GM18909 (cell line): ENCODE data around the gene CHN1.

Experiments
- ATAC-seq: cut with Tn5 transposase; IDR thresholded peaks from one replicate; pipeline ENCODE4 v1.9.1; 2021; ENCODE audit warnings: mild to moderate bottlenecking; ENCODE audit not compliant: unreplicated experiment, poor library complexity

Gene CHN1

DNA sequence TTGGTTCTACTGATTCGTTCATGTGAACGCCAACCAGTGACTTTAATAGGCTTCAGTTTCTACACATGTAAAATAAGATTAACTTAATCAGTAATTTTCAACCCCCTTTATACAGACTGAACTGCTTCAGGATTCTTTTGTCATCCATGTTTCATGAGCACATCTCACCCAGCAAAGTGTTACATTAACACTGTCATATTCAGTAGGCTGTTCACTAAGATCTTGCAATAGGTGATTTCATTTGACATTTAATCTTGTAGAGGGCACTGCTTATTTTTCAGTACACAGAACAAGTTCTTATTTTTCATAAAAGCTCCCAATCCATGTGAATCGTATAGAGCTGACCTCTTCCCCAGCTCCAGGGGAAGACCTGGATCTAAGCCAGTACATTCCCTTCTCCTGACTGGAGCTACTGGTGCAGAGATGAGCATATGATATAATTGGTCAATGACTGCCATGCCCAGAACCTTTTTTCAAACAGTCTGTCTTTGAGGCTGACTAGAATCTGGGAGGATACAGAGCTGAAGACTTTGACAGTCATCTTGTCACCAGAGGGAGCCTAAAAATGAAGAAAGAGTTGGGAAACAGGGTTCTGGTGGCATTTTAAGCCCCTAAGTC, 168.7 kb downstream of the CHN1 start:
- ATAC-seq: no peak

DNA sequence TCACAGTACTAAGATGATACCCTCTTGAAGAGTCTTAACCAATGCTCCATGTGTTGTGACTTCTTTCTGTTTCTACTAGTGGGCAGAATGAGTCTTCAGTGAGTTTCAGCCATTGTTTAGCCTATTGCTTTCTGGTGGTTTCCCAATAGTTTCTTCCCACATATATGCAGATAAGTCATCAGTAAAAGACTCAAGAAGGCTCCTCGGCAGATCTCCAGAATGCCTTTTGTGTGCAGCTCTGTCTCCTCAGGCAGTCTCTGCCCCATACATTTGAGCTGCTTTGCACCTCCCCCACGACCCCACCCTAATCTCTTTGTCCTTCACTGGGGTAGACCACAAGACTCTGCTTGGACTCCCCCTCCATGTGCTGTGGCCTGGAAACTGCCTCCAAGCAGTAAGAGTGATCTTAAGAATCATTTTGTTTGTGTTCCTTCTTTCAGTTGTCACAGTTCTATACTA, 169.4 kb downstream of the CHN1 start:
- ATAC-seq: no peak

DNA sequence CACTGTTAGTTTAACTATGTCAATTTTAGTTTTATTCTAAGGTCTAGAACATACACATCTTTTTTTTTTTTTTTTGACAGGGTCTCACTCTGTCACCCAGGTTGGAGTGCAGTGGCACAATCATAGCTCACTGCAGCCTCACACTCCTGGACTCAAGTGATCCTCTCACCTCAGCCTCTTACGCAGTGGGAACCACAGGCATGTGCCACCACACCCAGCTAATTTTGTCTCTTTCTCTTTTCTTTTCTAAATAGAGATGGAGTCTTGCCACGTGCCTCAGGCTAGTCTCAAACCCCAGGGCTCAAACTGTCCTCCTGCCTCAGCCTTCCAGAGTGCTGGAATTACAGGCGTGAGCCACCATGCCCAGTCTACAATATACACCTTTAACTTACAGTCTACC, 171.4 kb downstream of the CHN1 start:
- no peak for ATAC-seq

DNA sequence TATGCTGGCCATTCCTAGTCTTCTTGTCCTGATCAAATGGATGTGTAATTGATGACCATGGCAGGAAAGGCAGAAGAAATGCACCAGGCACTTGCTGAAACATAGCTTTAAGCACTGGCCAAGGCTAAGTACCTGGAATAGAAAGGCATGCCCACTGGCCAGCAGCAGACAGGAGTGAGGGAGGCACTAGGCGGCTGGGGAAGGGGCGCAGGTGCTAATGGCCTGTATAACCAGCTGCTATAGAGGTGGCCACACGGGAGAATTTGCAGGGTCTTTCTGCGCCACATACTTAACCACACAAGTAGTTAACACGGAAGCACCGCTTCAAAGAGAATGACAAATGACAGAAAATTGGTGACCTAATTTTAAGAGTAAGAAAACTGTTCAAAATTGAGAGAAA, 174.6 kb downstream of the CHN1 start:
- no peak for ATAC-seq

DNA sequence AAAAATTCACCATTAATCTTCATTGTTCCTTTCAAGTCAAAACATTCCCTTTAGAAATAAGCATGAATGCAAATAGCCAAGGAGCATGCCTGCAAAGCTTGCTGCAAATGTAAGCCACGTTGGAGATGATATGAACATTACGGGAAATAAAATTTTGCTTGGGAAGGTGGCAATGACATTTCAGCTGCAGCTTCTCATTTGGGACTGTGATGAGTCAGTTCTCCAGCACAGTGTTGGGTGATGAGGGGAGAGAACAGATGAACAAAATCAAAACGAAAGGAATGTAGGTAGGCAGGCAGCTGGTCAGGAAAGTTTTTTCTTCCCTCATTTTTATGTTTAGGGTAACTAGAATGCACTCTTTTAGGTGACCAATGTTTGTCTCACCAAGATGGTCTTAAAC, 175.6 kb downstream of the CHN1 start:
- no peak for ATAC-seq

DNA sequence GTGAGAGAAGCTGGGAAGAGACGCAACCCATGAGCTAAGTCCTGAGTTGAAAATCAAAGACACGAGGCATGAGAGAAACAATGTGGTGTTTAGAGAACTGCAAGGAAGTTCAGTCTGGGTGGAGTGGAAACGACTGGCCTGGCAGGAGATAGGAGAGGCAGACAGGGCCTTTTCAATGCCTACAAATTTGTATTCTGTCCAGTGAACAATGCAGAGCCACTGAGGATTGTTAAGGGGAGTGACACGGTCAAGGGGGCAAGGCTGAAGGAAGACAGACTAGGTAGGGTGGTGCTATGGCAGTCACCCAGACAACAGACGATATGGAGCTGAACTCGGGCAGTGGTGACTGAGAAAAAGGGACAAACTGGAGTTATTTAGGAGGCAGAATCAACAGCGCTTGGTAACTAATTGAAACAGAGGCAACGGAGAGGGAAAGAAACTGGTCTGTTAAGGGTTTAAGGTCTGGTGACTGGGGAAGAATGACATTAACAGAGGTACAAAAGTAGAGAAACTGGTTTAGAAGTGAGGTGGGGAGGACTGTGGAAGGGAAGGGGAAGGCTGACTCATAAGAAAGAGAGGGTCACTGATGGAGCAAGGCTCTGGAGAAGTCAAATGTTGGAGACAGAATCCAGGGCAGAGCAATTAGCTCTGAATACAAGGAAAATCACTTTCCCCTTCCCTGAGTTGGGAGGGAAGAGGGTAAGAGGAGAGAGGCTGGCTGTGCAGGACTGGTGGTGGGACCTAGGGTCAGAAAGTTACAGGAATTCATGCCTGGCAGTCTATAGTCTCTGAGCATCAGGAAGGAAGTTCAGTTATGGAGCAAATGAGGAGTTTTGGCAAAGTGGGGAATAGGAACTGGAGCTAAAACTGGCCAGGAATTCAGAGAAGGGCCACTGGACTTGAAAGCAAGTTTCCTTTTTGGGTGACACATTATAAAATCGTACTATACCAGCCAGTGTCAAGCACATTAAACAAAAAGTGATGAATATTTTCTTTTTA, 177.5 kb downstream of the CHN1 start:
- no peak for ATAC-seq

DNA sequence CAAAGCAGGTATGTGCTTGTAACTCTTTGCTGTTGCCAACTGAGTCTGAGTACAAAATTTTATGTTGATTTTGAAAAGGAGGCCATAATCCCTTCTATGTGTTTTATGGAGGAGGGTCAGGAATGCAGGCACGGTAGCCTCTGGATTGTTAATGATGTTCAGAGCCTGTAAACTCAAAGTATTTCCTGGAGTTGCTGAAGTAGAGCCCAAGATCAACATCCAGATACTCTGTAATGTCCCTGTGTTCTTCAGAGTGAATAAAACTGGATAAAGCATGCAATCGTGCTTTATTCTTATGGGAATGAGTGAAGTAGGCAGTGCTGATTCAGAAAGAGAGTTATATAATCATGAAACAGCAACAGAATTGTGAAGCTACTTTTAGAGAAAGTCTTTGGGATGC, 179.1 kb downstream of the CHN1 start:
- ATAC-seq: no peak

DNA sequence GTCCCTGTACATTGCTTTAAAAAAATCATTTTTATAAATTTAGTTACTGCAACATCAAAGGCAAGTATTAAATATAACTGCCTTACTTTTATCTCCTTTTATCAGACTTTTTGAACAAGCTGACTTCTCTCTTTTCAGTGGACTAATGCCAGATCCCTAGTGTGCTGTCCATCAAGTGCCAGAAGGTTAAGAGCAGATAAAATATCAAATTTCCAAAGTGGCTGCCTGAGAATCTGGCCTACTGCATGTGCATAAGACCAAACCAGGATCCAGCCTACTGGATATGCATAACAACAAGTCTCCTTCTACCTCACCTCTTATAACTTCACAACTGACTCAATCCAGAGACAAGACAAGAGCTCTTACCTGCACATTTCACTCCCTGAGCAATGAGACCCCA, 181.1 kb downstream of the CHN1 start:
- no peak for ATAC-seq

DNA sequence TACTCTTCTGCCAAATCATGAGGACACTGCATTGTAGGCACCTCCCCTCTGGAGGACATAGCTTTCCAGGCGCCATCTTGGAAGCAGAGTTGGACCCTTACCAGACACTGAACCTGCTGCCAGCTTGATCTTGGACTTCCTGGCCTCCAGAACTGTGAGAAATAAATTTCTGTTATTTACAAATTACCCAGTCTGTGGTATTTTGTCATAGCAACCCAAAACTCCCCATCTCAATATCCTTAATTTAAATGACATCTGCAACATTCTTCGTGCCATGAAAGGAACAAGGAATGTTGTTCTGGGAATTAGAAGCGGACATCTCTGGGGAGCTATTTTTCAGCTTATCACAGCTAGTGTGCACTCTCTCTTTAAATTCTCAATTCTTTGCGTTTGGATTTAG, 183.6 kb downstream of the CHN1 start:
- no peak for ATAC-seq

DNA sequence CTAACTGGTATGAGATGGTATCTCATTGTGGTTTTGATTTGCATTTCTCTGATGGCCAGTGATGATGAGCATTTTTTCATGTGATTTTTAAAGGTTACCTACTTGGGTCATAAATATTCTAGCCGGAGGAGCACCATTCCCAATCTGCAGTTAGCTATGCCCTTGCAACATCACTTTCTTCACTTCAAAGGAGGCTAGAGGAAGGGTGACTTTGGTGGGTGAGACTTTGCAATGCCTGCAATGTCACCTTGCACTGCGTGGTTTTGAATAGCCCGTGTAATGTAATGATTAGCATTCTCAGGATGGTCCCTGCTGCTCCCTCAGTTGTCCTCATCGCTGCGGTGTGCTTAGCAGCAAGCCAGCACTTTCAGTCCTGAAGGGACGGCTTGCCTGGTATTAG, 184.8 kb downstream of the CHN1 start:
- no peak for ATAC-seq

DNA sequence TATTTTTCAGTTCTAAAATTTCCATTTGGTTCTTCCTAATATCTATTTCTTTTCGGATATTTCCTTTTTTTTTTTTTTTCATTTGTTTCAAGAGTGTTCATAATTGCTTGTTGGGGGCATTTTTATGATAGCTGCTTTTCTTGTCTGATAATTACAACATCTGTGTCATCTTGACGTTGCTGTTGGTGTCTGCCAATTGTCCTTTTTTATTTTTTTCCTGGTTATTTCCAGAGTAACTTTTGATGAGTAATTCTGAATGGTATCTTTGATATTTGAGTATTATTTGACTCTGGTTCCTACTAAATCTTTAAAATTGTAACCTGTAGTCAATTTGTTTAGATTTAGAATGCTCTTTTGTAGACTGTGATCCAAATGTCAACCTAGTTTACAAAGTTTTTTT, 189.7 kb downstream of the CHN1 start:
- ATAC-seq: no peak

DNA sequence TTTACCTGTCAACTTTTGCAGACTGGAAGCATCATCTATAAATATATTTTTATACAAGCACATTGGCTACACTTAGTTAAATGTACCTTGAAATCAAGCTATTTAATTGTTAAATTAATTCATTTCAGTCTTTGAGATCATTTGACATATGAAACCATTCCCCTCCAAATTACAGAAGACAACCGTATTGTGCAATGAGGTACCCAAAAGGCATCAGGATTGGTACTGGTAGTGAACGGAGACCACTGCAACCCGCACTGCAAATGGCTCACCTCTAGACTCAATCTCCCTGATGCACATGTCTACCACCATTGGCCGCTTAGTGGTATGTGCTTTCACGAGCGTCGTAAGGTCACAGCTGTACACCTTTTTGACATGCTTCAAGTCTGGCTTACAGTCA, 193.1 kb downstream of the CHN1 start:
- no peak for ATAC-seq

DNA sequence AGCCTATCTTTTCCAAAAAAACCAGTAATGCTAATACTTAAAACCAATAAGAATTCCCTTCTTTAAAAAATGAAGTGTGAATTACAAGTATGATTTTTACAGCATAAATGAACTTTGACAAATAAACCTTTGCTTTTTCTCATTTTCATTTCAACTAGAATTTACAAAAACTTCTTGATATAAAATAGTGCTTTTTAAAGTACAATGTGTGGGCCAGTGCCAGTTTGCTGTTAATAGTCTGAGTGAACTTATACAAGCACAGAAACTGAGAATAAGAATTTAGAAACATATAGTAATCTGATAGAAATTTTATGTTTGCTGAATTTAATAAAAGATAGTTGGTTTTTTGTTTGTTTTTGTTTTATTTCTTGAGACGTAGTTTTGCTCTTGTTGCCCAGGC, 197.2 kb downstream of the CHN1 start:
- ATAC-seq: no peak

DNA sequence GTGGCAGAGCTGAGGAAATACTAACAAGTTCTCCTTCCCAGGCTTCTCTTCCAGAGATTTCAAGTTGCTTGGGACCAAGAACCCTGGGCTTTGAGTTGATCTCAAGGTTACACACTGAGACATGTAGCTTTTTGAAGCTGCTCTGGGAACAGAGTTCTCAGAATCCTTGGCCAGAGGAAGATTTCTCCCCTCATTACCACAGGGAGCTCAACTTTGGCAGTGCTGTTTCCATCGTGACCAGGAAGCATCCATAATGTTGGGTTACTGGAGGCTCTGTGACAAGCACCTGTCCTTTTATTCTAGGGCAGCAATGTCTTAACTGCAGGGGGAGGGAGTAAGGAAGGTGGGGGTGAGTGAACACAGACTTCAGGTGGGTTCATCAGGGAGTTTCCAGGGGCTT, 199.4 kb downstream of the CHN1 start:
- ATAC-seq: no peak

DNA sequence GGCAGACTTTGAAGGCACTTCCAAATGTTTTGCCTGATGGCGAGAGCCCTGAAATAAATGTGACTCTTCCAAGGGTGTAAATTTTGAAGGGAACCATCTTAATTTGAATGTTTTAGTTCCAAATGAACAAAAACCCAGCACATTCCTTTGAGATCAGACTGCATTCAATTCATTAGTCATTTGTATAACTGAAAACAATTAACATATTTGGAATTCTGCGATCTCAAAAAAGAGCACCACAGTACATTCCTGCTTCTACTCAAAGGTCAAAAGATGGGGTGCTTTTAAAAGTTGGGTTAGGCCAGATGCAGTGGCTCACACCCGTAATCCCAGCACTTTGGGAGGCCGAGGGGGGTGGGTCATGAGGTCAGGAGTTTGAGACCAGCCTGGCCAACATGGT, 202.7 kb downstream of the CHN1 start:
- no peak for ATAC-seq

DNA sequence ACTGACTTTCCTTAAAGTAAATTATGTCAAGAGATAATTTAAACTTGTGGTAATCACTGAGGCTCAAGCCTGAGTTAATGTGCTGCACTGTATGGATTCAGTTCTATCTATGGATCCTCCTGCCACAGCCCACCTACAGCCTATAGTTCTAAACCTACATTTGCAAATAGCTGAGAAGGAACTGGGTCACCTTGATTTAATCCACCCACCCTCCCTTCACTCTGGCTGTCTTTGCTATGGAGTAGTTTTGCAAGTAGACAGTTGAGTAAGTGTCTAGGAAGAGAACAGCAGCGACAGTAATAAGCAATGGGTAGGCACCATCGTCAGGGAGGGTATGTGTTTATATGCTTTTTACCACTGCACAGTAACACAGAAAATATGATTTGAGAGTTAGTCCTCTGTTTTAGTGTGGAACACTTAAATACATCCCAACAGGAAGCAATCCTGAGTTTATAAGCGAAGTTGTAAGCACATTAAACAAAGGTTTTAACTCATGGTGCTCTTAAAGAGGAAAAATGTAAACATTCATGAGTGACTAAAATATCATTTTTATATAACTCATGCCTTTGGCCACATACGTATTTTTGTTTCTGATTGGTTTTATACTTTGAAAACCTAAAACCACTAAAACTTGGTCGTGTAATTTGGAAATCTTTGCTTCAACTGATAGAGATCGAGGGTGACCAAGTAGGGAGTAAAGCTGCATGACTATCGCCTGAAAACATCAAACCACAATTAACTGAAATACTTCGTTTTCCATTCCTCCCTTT, 204.6 kb downstream of the CHN1 start:
- ATAC-seq: no peak

DNA sequence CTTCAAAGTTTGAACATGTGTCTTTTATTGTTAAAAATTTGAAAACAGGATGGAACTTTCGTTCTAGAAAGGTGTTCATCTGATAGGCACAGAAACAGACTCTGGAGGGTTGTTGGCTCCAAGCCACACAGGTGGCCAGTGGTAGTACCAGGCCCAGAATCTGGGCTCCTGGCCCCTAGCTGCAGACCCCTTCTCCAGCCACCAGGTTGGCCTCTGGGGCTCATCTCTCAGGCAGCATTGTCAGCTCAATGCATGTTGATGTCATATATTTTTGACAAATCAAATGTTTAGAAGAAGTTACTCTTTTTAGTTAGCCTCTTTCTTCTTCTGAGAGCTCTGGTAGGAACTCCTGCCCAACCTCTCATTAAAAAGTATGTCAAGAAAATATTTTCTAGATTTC, 206.4 kb downstream of the CHN1 start:
- no peak for ATAC-seq

DNA sequence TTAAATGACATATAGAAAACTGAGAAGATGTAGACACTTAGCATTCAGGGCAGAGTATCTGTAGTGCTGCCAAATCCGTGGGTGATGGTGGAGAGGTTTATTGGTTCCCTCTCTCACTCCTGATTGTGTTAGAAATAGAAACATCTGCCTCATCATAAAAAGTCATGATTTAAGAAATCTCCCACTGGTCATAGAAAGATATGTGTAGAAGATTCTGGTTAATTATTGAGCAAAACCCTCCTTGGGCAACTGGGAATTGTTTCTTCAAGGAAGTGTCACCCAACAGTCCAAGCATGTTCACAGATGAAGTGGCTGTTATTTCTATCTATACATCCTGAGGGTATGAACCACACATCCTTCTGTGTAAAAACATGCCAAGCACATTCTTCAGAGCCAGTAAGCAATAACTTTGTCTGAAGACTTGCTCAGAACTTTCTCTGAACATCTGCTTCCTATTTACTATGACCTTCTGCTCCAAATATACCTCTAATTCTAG, 207.4 kb downstream of the CHN1 start:
- no peak for ATAC-seq

DNA sequence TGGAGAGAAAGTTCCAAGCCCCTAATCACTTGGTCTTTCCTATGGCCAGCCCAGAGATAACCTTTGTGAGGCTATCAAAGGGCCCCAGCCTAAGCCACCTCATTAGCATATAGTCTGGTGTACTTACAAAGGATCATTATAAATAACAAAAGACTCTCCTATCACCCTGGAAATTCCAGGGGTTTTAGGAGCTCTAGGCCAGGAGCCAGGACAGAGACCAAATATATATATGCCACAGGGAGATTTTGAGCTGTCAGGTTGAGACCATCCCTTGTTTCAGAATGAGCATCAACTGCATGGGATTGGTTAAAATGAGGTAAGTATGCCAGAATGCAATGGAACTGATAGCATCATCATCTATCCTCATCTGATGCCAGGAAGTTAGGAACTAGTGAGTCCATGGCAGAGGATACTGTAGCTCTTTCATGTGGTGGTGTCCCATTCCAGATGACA, 208.8 kb downstream of the CHN1 start:
- ATAC-seq: no peak

DNA sequence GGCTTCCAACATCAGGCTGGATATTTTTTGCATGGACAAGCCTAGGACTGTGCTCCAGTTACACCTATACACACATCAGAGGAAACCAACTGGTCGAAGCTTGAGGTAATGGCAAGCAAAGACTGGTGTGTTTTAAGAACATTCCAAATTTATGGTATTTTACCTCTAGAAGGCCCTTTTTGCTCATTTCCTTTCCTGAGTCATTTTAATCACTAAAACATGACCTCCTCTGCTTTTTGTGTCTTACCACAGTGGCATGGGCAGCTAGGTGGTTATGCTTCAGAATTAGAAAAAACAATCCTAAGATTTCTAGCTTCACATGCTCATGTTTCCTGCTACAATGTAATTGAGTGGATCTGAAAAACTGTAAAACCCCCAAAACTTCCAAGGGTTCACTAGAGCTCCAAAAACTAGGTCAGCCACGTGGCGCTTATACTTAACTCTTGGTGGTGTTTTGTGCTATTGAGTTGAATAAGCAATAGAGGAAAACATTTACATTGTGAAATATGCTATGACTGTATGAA, 210.3 kb downstream of the CHN1 start:
- no peak for ATAC-seq
